Measurements from ENCODE around the gene RASA2.
"Not testable (repeated sequence)": the region's sequence is repeated elsewhere in the genome, so short reads cannot be mapped to it uniquely, and the experiment has no call there.

RASA2 gene

GRCh38 chr3:141491929-141492328, 5.1 kb downstream of the RASA2 start:
- Histone ChIP-seq H3K4me1 (peaks cover 3% of the 10 kb centered on the region; the same call in 1 of the 2 replicates), H3K9me3 (no peaks in the 10 kb centered on the region), H3K27me3 (no peaks in the 10 kb centered on the region), H3K36me3 (peaks cover 5% of the 10 kb centered on the region; the same call in 1 of the 2 replicates), H3K4me3 (ENCODE audit: low read depth, low read length) (no peak overlapping the region)
- no peak for DNase-seq
- TF ChIP-seq CTCF (IDR thresholded peaks at IDR 0.05; ENCODE audit: low read depth, low read length): no peak

- no peak overlapping the region for H3K4me3 ChIP-seq (ENCODE audit: low read depth, low read length)
Observed at GRCh38 chr3:141493184-141493583, 6.4 kb downstream of the RASA2 start.

GRCh38 chr3:141497589-141497988, 10.8 kb downstream of the RASA2 start:
- not testable (repeated sequence) for H3K4me3 ChIP-seq (ENCODE audit: low read depth, low read length); H3K9me3 ChIP-seq; H3K4me1 ChIP-seq; DNase-seq; H3K27me3 ChIP-seq; H3K36me3 ChIP-seq

More at GRCh38 chr3:141493184-141493583, 6.4 kb downstream of the RASA2 start:
- peaks cover 3% of the 10 kb centered on the region; the same call in 1 of the 2 replicates for H3K4me1 ChIP-seq
- no peaks in the 10 kb centered on the region for H3K9me3 ChIP-seq
- H3K27me3 ChIP-seq: no peaks in the 10 kb centered on the region
- DNase-seq: no peak
- H3K36me3 ChIP-seq: no peaks in the 10 kb centered on the region
- TF ChIP-seq CTCF (IDR thresholded peaks at IDR 0.05; ENCODE audit: low read depth, low read length): no peak

- no peak for TF ChIP-seq CTCF (IDR thresholded peaks at IDR 0.05; ENCODE audit: low read depth, low read length)
- H3K4me3 ChIP-seq (ENCODE audit: low read depth, low read length): no peak overlapping the region
- DNase-seq: no peak
- H3K36me3 ChIP-seq: no peaks in the 10 kb centered on the region
- H3K9me3 ChIP-seq: no peaks in the 10 kb centered on the region
- no peaks in the 10 kb centered on the region for H3K27me3 ChIP-seq
- H3K4me1 ChIP-seq: no peaks in the 10 kb centered on the region
Observed at GRCh38 chr3:141498598-141499223, 11.9 kb downstream of the RASA2 start.

GRCh38 chr3:141499284-141499683, 12.5 kb downstream of the RASA2 start:
- no peaks in the 10 kb centered on the region for H3K9me3 ChIP-seq
- no peak for DNase-seq
- H3K4me3 ChIP-seq (ENCODE audit: low read depth, low read length): no peak overlapping the region
- no peaks in the 10 kb centered on the region for H3K27me3 ChIP-seq
- no peaks in the 10 kb centered on the region for H3K36me3 ChIP-seq
- H3K4me1 ChIP-seq: no peaks in the 10 kb centered on the region
- no peak for TF ChIP-seq CTCF (IDR thresholded peaks at IDR 0.05; ENCODE audit: low read depth, low read length)

- Histone ChIP-seq H3K4me3 (ENCODE audit: low read depth, low read length) (no peak overlapping the region), H3K27me3 (no peaks in the 10 kb centered on the region), H3K36me3 (no peaks in the 10 kb centered on the region), H3K4me1 (no peaks in the 10 kb centered on the region), H3K9me3 (no peaks in the 10 kb centered on the region)
- TF ChIP-seq CTCF (IDR thresholded peaks at IDR 0.05; ENCODE audit: low read depth, low read length): no peak
- no peak for DNase-seq
Observed at GRCh38 chr3:141499965-141500364, 13.1 kb downstream of the RASA2 start.
